T-helper 2 cell treated with Interferon-gamma antibody and Interleukin-4, amounts not matched to agents 5 μg/mL and 100 μg/mL, for 36 hours (primary cell): ENCODE measurements around the gene DOCK2.

Experiments
- DNase-seq: peaks from one replicate; pipeline ENCODE4 v3.0.0; 2021; ENCODE audit warnings: low spot score
- H3K27ac Mint-ChIP-seq: one replicate; pipeline ENCODE4 v1.8.0; 2021; ENCODE audit warnings: mild to moderate bottlenecking, mixed read lengths
- H3K27me3 Mint-ChIP-seq: one replicate; pipeline ENCODE4 v1.8.0; 2021; ENCODE audit warnings: low read depth, mixed read lengths
- H3K36me3 Mint-ChIP-seq: one replicate; pipeline ENCODE4 v1.8.0; 2021; ENCODE audit warnings: low read depth, mixed read lengths
- H3K4me1 Mint-ChIP-seq: one replicate; pipeline ENCODE4 v1.8.0; 2021; ENCODE audit warnings: low read depth, mixed read lengths
- H3K4me3 Mint-ChIP-seq: one replicate; pipeline ENCODE4 v1.8.0; 2022; ENCODE audit warnings: mild to moderate bottlenecking, moderate library complexity, mixed read lengths
- H3K9me3 Mint-ChIP-seq: one replicate; pipeline ENCODE4 v1.8.0; 2021; ENCODE audit warnings: mixed read lengths

The DOCK2 gene

DNA sequence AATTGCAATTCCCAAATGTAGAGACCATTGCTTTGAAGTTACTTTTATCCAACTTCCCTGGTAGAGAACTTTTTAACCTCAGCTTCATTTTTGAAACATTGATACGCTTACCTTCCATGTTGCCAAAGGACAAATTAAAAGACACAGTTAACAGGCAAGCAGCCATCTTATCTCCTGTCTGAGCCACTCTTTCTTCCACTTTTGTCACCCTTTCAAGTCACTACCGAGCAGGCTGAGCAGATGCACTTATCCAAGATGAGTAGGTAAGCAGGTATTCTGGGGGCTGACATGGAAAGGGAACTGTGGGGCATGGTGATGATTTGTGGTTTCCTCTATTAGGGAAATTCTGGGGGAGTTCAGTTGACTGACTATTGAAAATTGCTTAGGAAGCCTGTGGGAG, 66.7 kb downstream of the DOCK2 start:
- H3K36me3 Mint-ChIP-seq, result peaks cover 72% of the 10 kb centered on the region
- peaks cover 7% of the 10 kb centered on the region for H3K4me1 Mint-ChIP-seq
- H3K4me3 Mint-ChIP-seq, result no peak overlapping the region
- no peak overlapping the region for H3K27ac Mint-ChIP-seq
- no peaks in the 10 kb centered on the region for H3K9me3 Mint-ChIP-seq
- no peak for DNase-seq
- no peaks in the 10 kb centered on the region for H3K27me3 Mint-ChIP-seq

DNA sequence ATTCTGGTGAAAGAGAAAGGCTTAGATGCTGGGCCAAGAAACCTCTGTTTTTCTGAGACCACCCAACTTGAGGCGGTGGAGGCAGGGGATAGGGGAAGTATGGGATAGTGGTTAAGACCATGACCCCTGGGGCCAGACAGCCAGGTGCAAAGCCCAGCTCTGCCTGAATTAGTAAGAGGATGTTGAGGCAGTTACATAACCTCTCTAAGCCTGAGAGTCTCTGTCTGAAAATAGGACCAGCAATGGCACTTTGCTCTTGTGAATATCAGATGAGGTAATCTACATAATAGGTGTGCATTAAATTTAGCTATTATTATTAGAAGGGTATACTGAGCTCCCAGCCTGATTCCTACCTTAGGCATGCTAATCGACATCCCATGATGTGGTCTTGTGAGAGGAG, 68.2 kb downstream of the DOCK2 start:
- Mint-ChIP-seq H3K36me3 (peaks cover 72% of the 10 kb centered on the region), H3K4me3 (no peak overlapping the region), H3K9me3 (no peaks in the 10 kb centered on the region), H3K27me3 (no peaks in the 10 kb centered on the region), H3K4me1 (peaks cover 7% of the 10 kb centered on the region), H3K27ac (peak overlapping the region; percentile 3)
- DNase-seq, result no peak

DNA sequence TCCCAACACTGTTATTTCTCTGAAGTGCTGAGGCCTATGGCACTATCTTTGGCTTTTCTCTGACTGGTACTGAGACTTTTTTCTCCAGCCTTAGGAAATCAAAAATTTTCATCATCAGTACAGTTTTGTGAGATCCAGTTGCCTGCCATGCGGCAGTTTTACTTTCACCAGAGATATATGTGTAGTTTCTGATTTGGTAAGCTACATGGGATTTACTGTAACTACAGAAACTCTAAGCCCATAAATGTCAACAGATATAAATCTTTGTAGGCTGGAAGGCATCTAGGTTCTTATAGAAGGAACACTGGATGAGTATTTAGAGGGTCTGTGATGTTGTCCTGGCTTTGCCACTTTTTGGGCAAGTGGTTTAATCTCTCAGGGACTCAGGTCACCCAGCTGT, 69.0 kb downstream of the DOCK2 start:
- Mint-ChIP-seq H3K36me3 (peaks cover 75% of the 10 kb centered on the region), H3K4me1 (peaks cover 7% of the 10 kb centered on the region), H3K27me3 (no peaks in the 10 kb centered on the region), H3K9me3 (no peaks in the 10 kb centered on the region), H3K4me3 (no peak overlapping the region), H3K27ac (no peak overlapping the region)
- peak; percentile 6 for DNase-seq

DNA sequence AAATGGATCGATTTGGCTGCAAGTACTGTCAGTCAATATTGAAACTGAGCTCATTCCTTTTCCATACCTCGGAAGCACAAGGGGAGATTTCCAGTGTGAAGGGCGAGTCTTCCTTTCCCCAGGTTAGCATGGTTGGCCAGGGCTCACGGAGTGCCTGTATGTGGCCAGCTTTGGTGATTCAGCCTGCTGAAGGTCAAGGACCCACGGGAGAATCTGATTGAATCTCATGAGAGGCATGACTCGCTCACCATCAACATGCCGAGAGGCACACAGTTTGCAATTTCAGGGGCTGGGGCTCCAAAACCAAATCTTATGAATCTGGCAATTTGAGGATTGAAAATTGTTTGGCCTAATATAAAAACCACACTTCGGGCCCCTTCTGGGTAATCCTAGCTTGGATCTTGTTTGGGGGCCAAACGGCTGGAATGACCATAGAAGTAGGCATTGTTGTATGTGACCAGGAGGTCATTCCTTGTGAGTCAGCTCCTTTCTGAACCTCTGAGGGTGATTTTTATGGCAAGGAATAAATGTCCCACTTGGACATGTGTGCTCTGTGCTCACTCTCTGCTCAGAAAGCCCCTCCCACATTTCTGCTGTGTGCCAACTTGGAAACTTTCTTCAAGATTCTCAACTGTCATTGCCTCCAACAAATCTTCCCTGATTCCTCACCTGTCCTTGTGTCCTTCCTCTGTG, 69.8 kb downstream of the DOCK2 start:
- Mint-ChIP-seq H3K36me3 (peaks cover 71% of the 10 kb centered on the region), H3K9me3 (no peaks in the 10 kb centered on the region), H3K27ac (peak overlapping the region; percentile 37), H3K4me1 (peaks cover 5% of the 10 kb centered on the region), H3K27me3 (no peaks in the 10 kb centered on the region), H3K4me3 (no peak overlapping the region)
- DNase-seq, result peak; percentile 48

DNA sequence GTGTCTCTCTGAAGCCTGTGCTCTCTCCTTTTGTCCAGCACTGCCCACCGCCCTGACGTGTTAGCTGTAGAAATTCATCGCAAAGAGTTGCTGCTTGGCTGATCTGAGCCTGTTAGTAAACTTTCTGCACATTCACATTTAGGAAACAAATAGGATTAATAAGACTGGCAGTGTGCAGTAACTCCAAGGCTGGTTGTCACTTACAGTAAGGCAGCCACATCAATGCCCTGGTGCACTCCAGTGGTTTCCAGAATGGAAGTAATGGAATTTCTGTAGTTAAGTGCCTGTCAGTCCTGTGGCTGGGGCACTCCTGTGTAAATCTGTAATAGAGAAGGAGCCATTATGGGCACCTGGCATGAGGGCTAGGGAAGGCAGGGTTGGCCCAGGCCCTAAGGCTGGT, 70.6 kb downstream of the DOCK2 start:
- Mint-ChIP-seq H3K27me3 (no peaks in the 10 kb centered on the region), H3K36me3 (peaks cover 71% of the 10 kb centered on the region)

DNA sequence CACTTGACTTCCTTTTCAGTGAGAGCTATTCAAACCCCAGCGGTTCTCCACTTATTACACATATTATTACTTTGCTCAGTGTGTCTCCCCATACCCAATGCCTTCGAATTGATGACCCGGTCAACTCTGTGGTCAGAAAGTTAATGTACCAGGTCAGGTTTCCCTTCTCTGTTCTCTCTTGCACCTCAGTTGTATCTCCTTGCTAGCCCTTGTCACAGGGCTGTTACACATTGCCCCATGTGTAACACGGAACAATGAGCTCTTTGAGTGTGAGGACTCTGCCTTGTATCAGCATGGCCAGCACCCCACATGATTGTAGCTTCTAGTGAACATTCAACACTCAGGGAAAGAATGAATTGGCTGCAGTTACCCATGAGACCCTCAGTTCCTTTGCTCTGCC, 73.6 kb downstream of the DOCK2 start:
- Mint-ChIP-seq H3K27ac (no peak overlapping the region), H3K4me1 (no peaks in the 10 kb centered on the region), H3K27me3 (no peaks in the 10 kb centered on the region), H3K9me3 (no peaks in the 10 kb centered on the region), H3K36me3 (peaks cover 76% of the 10 kb centered on the region), H3K4me3 (no peak overlapping the region)
- no peak for DNase-seq

More for the DNA sequence above, 70.6 kb downstream of the DOCK2 start:
- Mint-ChIP-seq H3K4me1 (peaks cover 5% of the 10 kb centered on the region), H3K9me3 (no peaks in the 10 kb centered on the region), H3K27ac (no peak overlapping the region), H3K4me3 (no peak overlapping the region)
- DNase-seq, result no peak

DNA sequence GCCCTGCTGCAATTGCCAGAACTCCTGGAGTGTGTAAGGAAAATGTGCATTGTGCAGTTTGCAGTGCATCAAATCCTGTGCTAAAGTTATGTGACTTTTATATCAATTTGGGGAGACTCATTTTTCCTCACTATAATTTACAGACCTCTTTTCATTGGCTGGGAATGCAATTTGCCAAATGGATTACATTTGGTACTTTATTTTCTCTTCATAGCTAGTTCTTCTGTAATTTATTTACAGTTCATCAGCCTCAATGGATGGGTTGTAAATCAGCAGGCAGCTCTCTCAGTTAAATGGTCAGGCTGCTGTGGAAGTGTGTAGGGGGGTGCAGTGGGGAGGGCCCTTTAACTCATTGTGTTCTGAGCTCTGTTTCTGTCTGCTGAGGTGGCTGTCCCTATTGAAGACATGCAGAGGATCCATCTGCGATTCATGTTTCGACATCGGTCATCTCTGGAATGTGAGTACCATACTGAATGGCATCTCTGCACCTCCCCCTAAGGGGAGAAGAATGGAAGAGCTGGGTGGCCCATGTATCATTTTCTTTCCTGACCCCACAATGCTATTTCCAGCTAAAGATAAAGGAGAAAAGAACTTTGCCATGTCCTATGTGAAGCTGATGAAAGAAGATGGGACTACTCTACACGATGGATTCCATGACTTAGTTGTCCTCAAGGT, 74.6 kb downstream of the DOCK2 start:
- Mint-ChIP-seq H3K9me3 (no peaks in the 10 kb centered on the region), H3K4me3 (no peak overlapping the region), H3K4me1 (no peaks in the 10 kb centered on the region), H3K27me3 (no peaks in the 10 kb centered on the region), H3K27ac (no peak overlapping the region), H3K36me3 (peaks cover 78% of the 10 kb centered on the region)
- DNase-seq, result no peak

DNA sequence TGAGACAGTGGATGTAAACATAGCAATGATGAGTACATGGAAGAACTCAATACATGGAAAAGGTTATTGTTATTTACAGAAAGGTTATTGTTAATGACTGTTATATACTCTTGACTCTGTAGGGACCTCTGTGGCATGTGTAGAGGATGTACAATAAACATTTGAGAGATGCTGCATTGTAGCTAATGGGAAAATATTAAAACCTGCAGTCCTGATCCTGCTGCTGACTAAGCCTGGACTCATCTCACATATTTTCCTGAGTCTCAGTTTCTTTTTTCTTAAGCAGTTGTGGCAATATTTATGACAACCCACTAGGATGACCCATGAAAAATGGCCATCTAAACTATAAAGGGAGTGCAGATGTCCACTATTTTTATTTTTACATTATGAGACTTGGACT, 75.4 kb downstream of the DOCK2 start:
- no peak for DNase-seq
- no peak overlapping the region for H3K4me3 Mint-ChIP-seq
- H3K36me3 Mint-ChIP-seq, result peaks cover 80% of the 10 kb centered on the region
- no peaks in the 10 kb centered on the region for H3K9me3 Mint-ChIP-seq
- H3K4me1 Mint-ChIP-seq, result no peaks in the 10 kb centered on the region
- H3K27me3 Mint-ChIP-seq, result no peaks in the 10 kb centered on the region
- H3K27ac Mint-ChIP-seq, result no peak overlapping the region

DNA sequence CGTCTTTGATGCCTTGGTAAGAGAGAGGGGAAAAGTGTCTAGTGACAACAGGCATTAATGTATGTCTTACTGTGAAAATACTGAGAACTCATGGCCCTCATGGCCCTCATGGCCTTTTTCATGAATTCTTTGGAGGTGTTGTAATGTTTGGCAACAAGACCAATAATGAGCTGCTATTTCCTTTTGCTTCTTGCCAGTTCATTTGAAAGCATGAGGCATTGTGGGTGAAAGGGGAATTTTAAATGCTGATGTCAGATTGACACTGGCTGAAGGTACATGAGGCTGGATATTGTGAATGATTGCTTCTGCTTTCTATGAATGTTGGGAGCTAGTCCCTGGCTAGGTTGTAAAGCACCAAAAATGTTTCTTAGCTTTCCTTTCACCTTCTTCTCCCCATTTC, 79.2 kb downstream of the DOCK2 start:
- Mint-ChIP-seq H3K4me1 (no peaks in the 10 kb centered on the region), H3K9me3 (no peaks in the 10 kb centered on the region), H3K4me3 (no peak overlapping the region), H3K27ac (no peak overlapping the region), H3K36me3 (peaks cover 83% of the 10 kb centered on the region), H3K27me3 (no peaks in the 10 kb centered on the region)
- no peak for DNase-seq

DNA sequence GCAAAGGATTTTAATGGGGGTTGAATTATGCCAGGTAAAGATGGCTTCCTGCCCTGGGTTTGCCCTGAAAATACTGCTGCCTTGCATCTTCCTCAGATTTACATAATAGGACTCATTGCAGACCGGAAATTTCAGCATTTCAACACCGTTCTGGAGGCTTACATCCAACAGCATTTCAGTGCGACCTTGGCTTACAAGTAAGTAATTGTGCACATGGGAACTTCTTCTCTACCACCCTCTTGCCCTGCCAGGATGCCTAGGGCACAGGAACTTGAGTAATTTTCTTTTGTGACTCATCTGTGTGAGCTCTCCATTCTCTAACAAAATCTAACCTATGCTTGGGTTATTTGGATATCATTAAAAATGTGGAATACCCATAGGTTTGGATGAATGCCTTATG, 80.2 kb downstream of the DOCK2 start:
- Mint-ChIP-seq H3K4me1 (no peaks in the 10 kb centered on the region), H3K9me3 (no peaks in the 10 kb centered on the region), H3K4me3 (no peak overlapping the region), H3K27ac (no peak overlapping the region), H3K36me3 (peaks cover 85% of the 10 kb centered on the region), H3K27me3 (no peaks in the 10 kb centered on the region)
- no peak for DNase-seq

DNA sequence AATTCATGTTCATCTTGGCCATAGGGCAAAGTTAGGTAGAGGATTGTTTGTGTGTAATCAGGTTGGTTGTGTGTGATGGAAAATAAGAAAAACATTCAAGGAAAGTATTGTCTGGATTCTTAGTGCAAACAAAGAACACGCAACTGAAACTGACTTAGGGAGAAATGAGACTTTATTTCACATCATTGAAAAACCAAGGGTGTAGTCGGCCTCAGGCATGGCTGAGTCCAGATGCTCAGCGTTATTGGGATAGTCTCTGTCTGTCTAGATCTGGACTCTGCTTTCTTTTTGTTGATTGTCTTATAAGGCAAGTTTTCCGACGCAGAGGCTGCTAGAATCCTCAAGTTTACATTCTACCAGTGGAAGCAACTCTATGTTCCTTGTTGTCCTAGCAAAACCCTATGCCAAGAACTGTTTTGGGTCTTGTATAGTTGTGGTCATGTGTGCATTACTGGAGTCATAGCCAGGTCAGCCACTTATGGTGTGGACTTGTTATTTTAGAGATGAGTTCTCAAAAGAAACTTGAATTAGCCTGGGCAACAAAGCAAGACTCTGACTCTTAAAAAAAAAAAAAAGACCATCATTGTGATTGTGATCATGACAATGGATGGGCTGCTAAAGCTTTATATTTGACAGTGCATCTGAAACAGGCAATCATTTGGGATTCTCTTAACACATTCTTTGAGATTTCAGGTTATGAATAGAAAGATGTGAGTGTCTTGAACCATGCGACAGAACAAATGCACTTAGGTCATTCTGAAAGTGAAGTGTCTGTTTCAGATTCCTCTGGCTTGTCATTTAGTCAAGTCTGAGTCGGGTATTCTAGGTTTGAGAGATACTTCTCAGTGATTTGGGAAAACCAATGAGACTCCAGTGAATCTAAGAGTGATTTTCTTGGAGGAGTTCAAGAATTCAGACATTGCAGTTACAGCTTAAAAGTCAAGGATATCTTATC, 82.6 kb downstream of the DOCK2 start:
- H3K9me3 Mint-ChIP-seq, result no peaks in the 10 kb centered on the region
- no peaks in the 10 kb centered on the region for H3K27me3 Mint-ChIP-seq
- no peaks in the 10 kb centered on the region for H3K4me1 Mint-ChIP-seq
- DNase-seq, result no peak
- peaks cover 85% of the 10 kb centered on the region for H3K36me3 Mint-ChIP-seq
- H3K27ac Mint-ChIP-seq, result no peak overlapping the region
- H3K4me3 Mint-ChIP-seq, result no peak overlapping the region

DNA sequence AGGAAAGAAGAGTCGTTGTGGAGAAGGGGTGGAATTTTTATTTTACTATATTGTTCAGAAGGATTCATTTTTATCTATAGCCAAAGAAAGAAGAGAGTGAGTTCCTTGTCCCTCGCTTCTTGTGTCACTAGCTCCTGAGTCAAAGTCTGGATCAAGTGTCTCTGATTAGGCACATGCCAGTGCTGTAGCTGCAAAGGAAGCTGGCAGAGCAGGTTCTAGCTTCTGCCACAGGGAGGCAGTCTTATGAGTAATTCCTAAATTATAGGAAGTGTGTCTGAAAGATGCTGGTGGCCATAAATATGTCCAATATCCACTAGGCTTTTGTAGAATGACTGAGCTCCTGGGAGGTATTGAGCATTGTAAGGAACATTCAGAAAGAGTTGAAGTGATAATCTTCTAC, 84.7 kb downstream of the DOCK2 start:
- no peak overlapping the region for H3K27ac Mint-ChIP-seq
- H3K9me3 Mint-ChIP-seq, result no peaks in the 10 kb centered on the region
- peaks cover 87% of the 10 kb centered on the region for H3K36me3 Mint-ChIP-seq
- no peak overlapping the region for H3K4me3 Mint-ChIP-seq
- no peak for DNase-seq
- H3K27me3 Mint-ChIP-seq, result no peaks in the 10 kb centered on the region
- no peaks in the 10 kb centered on the region for H3K4me1 Mint-ChIP-seq

DNA sequence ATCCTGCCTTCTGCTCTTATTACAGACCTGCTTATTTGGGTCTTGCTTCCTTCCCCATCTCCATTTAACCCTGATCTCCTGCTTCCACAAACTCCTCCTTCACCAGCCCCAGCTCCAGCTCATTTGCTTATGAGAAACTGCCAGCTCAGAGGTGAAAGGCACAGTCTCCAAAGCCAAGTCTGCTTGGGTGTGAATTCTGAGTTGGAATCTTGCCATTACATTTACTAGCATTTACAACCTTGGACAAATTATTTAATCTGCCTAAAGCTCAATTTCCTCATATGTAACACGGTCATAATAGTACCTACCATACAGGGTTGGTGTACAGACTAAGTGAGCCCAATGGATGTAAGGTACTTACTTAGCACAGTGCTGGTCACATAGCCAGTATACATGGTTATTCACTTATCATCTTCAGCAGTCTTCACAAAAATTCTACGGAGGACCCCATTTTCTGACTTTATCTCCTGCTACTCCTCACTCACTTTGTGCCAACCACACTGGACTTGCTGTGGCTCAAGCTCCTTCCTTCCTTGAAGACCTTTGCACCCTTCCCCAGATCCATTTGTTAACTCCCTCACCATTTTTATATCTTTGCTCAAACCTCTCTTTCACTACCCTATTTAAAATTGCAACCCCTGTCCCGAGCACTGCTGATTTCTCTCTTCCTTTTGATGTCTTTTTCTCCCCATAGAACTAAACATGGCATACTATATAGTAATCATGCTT, 86.2 kb downstream of the DOCK2 start:
- Mint-ChIP-seq H3K4me1 (no peaks in the 10 kb centered on the region), H3K4me3 (no peak overlapping the region), H3K9me3 (no peaks in the 10 kb centered on the region), H3K27me3 (no peaks in the 10 kb centered on the region), H3K27ac (no peak overlapping the region), H3K36me3 (peaks cover 86% of the 10 kb centered on the region)
- DNase-seq, result no peak
